ENCODE measurements around the gene UNC80. TPM values are rescaled to one million over a fixed set of nuclear protein-coding genes. Genes with fewer than 3 reads are reported as not detected.

The UNC80 gene
- polyA plus RNA-seq, 1 donor (not counting 4 experiments of a cell fraction or from before 2014, with no cell fraction given), result 0.13 TPM

GRCh38 chr2:210009896-210010295, 238.3 kb downstream of the UNC80 start:
- no peaks in the 10 kb centered on the region for H3K27me3 ChIP-seq (ENCODE audit: control insufficient read depth, extremely low read depth, insufficient read depth, low read length)
- H4K20me1 ChIP-seq (ENCODE audit: control insufficient read depth, extremely low read depth, insufficient read depth, low read length), result peaks cover 3% of the 10 kb centered on the region
- peaks cover 4% of the 10 kb centered on the region for H3K4me1 ChIP-seq (ENCODE audit: control insufficient read depth, extremely low read depth, insufficient read depth, low read length)
- DNase-seq (ENCODE audit: low read depth, low spot score), result no peak
- H3K9me1 ChIP-seq (ENCODE audit: control insufficient read depth, extremely low read depth, insufficient read depth, low read length), result no peaks in the 10 kb centered on the region
- no peak overlapping the region for H3K4me2 ChIP-seq (ENCODE audit: control insufficient read depth, extremely low read depth, insufficient read depth, low read depth, low read length)
- dilution Hi-C loops (cut with MboI; ENCODE audit: extremely low pct_ligation_motif_present, low sequenced_read_pairs), result no loop called here
- H3K9ac ChIP-seq (ENCODE audit: control insufficient read depth, extremely low read depth, insufficient read depth, low read length), result no peak overlapping the region
- no peak overlapping the region for H3K4me3 ChIP-seq (ENCODE audit: control insufficient read depth in 2 of 3, extremely low read depth in 1 of 3, insufficient read depth in 2 of 3, low read depth in 1 of 3, low read length in 3 of 3)
- FAIRE-seq, result no peak
- peaks cover 88% of the 10 kb centered on the region for H3K79me2 ChIP-seq (ENCODE audit: control insufficient read depth, insufficient read depth, low read length)
- no peak overlapping the region for H2AFZ ChIP-seq (ENCODE audit: control insufficient read depth, low read length)
- TF ChIP-seq, protein P1, sequence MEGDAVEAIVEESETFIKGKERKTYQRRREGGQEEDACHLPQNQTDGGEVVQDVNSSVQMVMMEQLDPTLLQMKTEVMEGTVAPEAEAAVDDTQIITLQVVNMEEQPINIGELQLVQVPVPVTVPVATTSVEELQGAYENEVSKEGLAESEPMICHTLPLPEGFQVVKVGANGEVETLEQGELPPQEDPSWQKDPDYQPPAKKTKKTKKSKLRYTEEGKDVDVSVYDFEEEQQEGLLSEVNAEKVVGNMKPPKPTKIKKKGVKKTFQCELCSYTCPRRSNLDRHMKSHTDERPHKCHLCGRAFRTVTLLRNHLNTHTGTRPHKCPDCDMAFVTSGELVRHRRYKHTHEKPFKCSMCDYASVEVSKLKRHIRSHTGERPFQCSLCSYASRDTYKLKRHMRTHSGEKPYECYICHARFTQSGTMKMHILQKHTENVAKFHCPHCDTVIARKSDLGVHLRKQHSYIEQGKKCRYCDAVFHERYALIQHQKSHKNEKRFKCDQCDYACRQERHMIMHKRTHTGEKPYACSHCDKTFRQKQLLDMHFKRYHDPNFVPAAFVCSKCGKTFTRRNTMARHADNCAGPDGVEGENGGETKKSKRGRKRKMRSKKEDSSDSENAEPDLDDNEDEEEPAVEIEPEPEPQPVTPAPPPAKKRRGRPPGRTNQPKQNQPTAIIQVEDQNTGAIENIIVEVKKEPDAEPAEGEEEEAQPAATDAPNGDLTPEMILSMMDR (optimal IDR thresholded peaks at IDR 0.05 in 1 of 3, IDR thresholded peaks at IDR 0.05 in 1 of 3, conservative IDR thresholded peaks at IDR 0.05 in 1 of 3; ENCODE audit: extremely low read depth in 1 of 3, insufficient read depth in 2 of 3, low read length in 3 of 3), result no peak
- TF ChIP-seq EZH2 (IDR thresholded peaks at IDR 0.05; ENCODE audit: low read length), result no peak
- no peaks in the 10 kb centered on the region for H3K9me3 ChIP-seq (ENCODE audit: control insufficient read depth, low read depth, low read length)
- no peak overlapping the region for H3K27ac ChIP-seq (ENCODE audit: control insufficient read depth, insufficient read depth, low read length)
- peaks cover 7 to 8% of the 10 kb centered on the region in 2 experiments for H3K36me3 ChIP-seq (ENCODE audit: control insufficient read depth in 2 of 2, extremely low read depth in 1 of 2, insufficient read depth in 2 of 2, low read length in 2 of 2)

GRCh38 chr2:210020138-210020537, 248.5 kb downstream of the UNC80 start:
- TF ChIP-seq, protein P1 (optimal IDR thresholded peaks at IDR 0.05 in 1 of 3, IDR thresholded peaks at IDR 0.05 in 1 of 3, conservative IDR thresholded peaks at IDR 0.05 in 1 of 3; ENCODE audit: extremely low read depth in 1 of 3, insufficient read depth in 2 of 3, low read length in 3 of 3), result no peak
- TF ChIP-seq EZH2 (IDR thresholded peaks at IDR 0.05; ENCODE audit: low read length), result no peak
- Histone ChIP-seq H3K4me3 (ENCODE audit: control insufficient read depth in 2 of 3, extremely low read depth in 1 of 3, insufficient read depth in 2 of 3, low read depth in 1 of 3, low read length in 3 of 3) (no peak overlapping the region), H3K9me1 (ENCODE audit: control insufficient read depth, extremely low read depth, insufficient read depth, low read length) (no peaks in the 10 kb centered on the region), H3K9me3 (ENCODE audit: control insufficient read depth, low read depth, low read length) (no peaks in the 10 kb centered on the region), H4K20me1 (ENCODE audit: control insufficient read depth, extremely low read depth, insufficient read depth, low read length) (peaks cover 2% of the 10 kb centered on the region), H3K27ac (ENCODE audit: control insufficient read depth, insufficient read depth, low read length) (no peak overlapping the region), H3K4me2 (ENCODE audit: control insufficient read depth, extremely low read depth, insufficient read depth, low read depth, low read length) (no peak overlapping the region), H3K27me3 (ENCODE audit: control insufficient read depth, extremely low read depth, insufficient read depth, low read length) (no peaks in the 10 kb centered on the region), H3K36me3 (ENCODE audit: control insufficient read depth in 2 of 2, extremely low read depth in 1 of 2, insufficient read depth in 2 of 2, low read length in 2 of 2) (peaks cover 5 to 12% of the 10 kb centered on the region in 2 experiments), H3K9ac (ENCODE audit: control insufficient read depth, extremely low read depth, insufficient read depth, low read length) (no peak overlapping the region), H2AFZ (ENCODE audit: control insufficient read depth, low read length) (no peak overlapping the region), H3K4me1 (ENCODE audit: control insufficient read depth, extremely low read depth, insufficient read depth, low read length) (no peaks in the 10 kb centered on the region), H3K79me2 (ENCODE audit: control insufficient read depth, insufficient read depth, low read length) (peaks cover 3% of the 10 kb centered on the region)
- dilution Hi-C loops (cut with MboI; ENCODE audit: extremely low pct_ligation_motif_present, low sequenced_read_pairs), result no loop called here
- no peak for DNase-seq (ENCODE audit: low read depth, low spot score)
- FAIRE-seq, result no peak

Data from keratinocyte (primary cell).